Ureter (tissue), 1 donor: ENCODE measurements around the gene DPH5. TPM values are rescaled to one million over a fixed set of nuclear protein-coding genes. Genes with fewer than 3 reads are reported as not detected.
A peak's percentile ranks its signal among the peaks of the same experiment; 100 is the strongest.
"Not testable (repeated sequence)": the region's sequence is repeated elsewhere in the genome, so short reads cannot be mapped to it uniquely, and the experiment has no call there.

ENCODE experiments used
- DNase-seq: peaks from one replicate; pipeline ENCODE4 v3.0.0-alpha.2; 2020; ENCODE audit warnings: low spot score
- total RNA-seq: library from RNA; stranded (reverse); gene quantifications from one replicate; pipeline ENCODE4 v1.2.4, GENCODE V29; 2023
- donor health status: DM: yes; HTN: yes; CAD: no.

The DPH5 gene
- total RNA-seq: 31.7 TPM

- DNase-seq: peak; percentile 89
These were observed at the start of gene DPH5 for GRCh38 chr1:101025657-101026429. DPH5 (minus strand) TSS chr1:101025784; CDS start chr1:101025443, 341 bp downstream.

- DNase-seq: no peak
These were observed 48.3 kb upstream of the DPH5 start for GRCh38 chr1:101073836-101074235.

- DNase-seq: no peak
These were observed 45.9 kb upstream of the DPH5 start for GRCh38 chr1:101071470-101071891.

- DNase-seq: no peak
These were observed 43.6 kb upstream of the DPH5 start for GRCh38 chr1:101069158-101069557.

GRCh38 chr1:101066937-101067335 is 41.4 kb upstream of the DPH5 start:
- DNase-seq: not testable (repeated sequence)

- DNase-seq: no peak
These were observed 40.8 kb upstream of the DPH5 start for GRCh38 chr1:101066260-101066936.

GRCh38 chr1:101065575-101065974 is 40.0 kb upstream of the DPH5 start:
- no peak for DNase-seq

- no peak for DNase-seq
These were observed 39.1 kb upstream of the DPH5 start for GRCh38 chr1:101064697-101065096.

GRCh38 chr1:101060992-101061391 is 35.4 kb upstream of the DPH5 start:
- no peak for DNase-seq

GRCh38 chr1:101059945-101060542 is 34.5 kb upstream of the DPH5 start:
- DNase-seq: no peak

GRCh38 chr1:101055623-101056022 is 30.0 kb upstream of the DPH5 start:
- no peak for DNase-seq

GRCh38 chr1:101051688-101052638 is 26.4 kb upstream of the DPH5 start:
- DNase-seq: no peak

GRCh38 chr1:101050869-101051268 is 25.3 kb upstream of the DPH5 start:
- DNase-seq: no peak

- no peak for DNase-seq
These were observed 19.2 kb upstream of the DPH5 start for GRCh38 chr1:101044749-101045148.

GRCh38 chr1:101044259-101044658 is 18.7 kb upstream of the DPH5 start:
- no peak for DNase-seq

GRCh38 chr1:101043776-101044175 is 18.2 kb upstream of the DPH5 start:
- DNase-seq: no peak

- DNase-seq: no peak
These were observed 15.7 kb upstream of the DPH5 start for GRCh38 chr1:101041300-101041699.

GRCh38 chr1:101040666-101041065 is 15.1 kb upstream of the DPH5 start:
- DNase-seq: no peak

GRCh38 chr1:101039245-101039644 is 13.7 kb upstream of the DPH5 start:
- no peak for DNase-seq

GRCh38 chr1:101037316-101037715 is 11.7 kb upstream of the DPH5 start:
- DNase-seq: no peak

- no peak for DNase-seq
These were observed 7.4 kb upstream of the DPH5 start for GRCh38 chr1:101033017-101033416.

- DNase-seq: not testable (repeated sequence)
These were observed 6.5 kb upstream of the DPH5 start for GRCh38 chr1:101032129-101032528.
